COR-L47 (cell line): ENCODE results near the gene COX19.
A peak's percentile ranks its signal among the peaks of the same experiment; 100 is the strongest.

Source experiments
- DNase-seq: peaks from one replicate; lab custom pipeline; 2025; lab: John Stamatoyannopoulos, UW

The COX19 gene

GRCh38 chr7:978049-978346 is 2.6 kb upstream of the COX19 start:
- DNase-seq, result no peak

DNA sequence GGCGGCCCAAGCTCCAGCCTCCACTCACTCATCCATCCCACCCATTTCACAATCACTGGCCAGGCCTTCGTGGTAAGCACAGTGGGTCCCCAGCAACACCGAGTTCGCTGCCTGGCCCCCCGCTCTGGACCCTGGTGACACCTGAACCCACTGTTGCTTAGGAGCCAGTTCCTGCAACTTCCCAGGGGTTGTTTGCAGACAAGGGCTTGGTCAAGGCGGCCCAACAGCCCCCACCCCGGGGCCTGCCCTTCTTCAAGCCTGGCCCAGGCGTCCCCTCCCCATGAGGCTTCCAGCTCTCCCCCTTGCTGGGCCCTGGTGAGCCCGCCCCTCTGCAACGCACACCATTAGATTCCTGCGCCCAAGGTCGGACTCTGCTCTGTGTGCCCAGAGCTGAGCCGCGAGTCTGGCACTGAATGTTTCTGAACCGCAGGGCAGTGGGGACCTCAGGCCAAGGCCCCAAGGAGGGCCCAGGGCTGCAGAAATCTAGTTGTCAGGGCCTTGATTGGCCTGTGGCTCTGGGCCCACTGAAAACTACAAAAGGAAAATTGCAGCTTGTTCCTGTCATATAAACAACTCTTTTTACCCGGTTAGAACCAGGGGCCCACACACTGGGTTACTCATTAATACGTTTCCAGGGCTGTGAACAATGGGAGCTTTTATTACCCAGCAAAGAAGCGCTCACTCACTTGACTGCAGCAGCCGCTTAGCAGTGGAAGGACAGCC is 2.1 kb upstream of the COX19 start:
- DNase-seq, result no peak

GRCh38 chr7:976901-977325 is 1.6 kb upstream of the COX19 start:
- DNase-seq, result no peak

GRCh38 chr7:975702-976473 is 539 bp upstream of the COX19 start:
- DNase-seq, result no peak

GRCh38 chr7:974172-974571 is 1.2 kb downstream of the COX19 start:
- DNase-seq, result no peak

GRCh38 chr7:973312-973711 is 2.0 kb downstream of the COX19 start:
- DNase-seq, result no peak

DNA sequence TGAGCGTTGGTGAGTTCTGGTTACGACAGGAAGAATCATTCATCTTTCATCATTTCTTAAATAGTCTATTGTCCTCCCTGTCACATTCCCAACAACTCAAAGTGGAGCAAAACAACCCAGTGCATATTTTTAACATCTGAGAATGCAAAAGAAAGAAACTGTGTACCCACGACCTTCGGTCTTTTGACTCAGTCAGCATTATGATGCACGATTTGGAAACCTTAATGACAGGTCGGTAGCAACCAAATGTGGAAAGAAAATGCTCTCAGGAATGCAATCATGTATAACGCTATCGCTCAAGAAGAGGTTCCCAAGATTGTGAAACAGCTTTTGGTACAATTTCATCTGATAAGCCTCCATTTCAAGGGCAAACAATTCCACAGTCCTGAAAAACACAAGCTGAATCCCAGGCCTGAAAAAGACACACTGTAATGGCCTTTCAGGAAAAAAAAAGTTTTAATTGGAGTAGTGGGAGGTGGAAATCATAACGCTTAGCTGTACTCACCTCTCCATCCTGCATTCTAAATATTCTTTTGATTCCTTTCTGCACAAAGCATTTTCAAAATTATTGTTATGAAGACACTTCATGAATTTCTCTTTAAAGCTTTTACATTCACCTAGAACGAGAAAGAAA is 2.6 kb downstream of the COX19 start:
- DNase-seq, result no peak

GRCh38 chr7:972110-972509 is 3.2 kb downstream of the COX19 start:
- no peak for DNase-seq

GRCh38 chr7:970744-971143 is 4.6 kb downstream of the COX19 start:
- DNase-seq, result no peak

DNA sequence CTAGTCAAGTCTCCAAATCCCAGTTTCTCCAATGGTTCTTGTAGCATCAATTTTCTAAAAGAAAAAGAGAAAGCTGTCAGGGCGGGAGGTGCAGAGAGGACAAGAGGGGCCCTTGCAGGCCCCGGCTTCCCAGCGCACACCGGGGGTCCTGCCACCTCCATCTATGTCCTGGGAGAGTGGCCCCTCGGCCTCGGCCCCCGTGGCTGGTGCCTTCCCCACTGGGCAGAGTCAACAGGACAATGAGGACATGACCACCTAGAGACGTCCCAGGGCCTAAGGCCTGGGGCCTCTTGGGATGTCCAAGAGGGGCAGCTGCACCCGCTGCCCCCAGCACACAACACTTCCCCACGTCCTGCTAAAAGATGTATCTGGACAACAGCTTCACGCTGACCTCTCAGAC is 5.9 kb downstream of the COX19 start:
- DNase-seq, result no peak

DNA sequence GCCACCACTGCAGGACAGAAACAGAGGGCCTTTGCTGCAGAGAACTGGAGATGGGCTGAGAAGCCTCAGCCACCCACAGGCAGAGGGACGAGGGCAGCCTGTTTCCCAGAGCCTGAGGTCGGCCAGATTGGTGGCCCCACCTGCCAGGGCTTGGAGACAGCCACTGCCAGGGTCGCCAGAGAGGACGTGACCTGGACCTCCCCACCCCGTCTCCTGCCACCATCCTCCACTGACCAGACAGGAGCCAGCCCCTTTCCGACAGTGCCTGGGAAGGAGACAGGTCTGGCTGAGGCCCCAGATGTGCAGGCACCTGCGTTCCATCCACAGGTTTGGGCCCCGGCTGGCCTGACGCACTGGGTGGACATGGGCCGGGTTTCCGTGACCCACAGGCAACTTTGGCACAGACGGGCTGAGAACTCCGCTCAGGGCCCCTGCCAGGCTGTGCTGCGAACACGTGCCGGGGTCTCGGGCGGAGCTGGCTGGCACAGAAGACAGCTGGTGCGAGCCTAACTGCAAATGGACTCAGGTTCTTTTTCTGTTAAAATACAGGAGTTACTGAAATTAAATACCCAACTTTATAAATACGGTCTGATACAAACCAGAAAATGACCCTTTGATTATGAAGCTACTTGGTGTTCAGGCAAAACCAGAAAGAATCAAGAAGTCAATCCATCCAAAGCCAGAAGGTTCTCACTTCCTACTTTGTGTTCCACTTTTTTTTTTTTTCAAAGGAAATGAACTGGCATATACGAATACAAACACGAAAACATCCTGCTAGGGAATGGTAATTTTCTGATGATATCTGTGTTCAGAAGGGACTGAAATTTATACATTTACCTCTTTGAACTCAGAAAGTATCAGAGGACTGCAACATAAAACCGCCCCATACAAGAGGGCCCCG is 6.9 kb downstream of the COX19 start:
- no peak for DNase-seq

- DNase-seq, result no peak
These were observed 7.8 kb downstream of the COX19 start for GRCh38 chr7:967361-968082.

GRCh38 chr7:966291-967069 is 8.9 kb downstream of the COX19 start:
- DNase-seq, result no peak

GRCh38 chr7:964401-965231 is 10.7 kb downstream of the COX19 start:
- DNase-seq, result no peak

DNA sequence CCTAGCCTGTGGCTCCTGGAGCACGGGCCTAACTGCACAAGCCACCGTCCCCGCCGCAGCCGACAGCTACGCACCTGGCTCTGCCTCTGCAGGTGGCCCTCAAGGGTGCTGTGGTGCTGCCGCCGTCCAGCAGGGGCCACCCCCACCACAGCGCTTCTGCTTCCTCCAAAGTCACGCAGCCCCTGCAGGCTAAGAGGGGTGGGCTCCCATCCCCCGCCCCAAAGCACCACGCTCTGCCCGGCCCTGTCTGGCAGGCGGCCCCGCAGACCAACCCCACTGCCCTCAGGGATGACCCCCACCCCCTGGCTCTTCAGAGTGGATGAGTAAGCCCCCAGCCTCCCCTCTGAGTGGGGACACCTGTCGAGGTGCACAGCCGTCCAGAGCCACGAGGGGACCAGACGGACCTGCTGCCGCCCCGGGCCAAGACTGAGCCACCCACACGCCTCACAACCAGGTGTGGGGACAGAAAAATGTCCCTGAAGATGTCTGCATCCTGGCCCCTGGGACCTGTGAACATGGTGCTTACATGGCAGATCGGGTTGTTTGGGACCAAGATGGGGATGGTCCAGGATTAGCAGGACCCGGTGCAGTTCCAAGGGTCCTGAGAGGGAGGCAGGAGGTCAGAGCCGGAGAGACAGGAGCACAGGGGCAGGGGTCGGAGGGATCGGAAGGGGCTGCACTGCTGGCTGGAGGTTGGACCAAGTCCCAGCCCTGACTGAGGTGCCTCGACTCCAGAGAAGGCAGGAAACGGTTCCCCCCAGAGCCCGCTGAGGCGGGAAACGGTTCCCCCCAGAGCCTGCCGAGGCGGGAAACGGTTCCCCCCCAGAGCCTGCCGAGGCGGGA is 11.9 kb downstream of the COX19 start:
- DNase-seq, result peak; percentile 57

GRCh38 chr7:962401-963081 is 12.8 kb downstream of the COX19 start:
- DNase-seq, result no peak

- DNase-seq, result no peak
These were observed 13.6 kb downstream of the COX19 start for GRCh38 chr7:961546-962400.
